Activated CD8-positive, alpha-beta memory T cell treated with anti-CD3 and anti-CD28 coated beads, Interleukin-2, amount 50 U/mL, for 4 hours (primary cell): Measurements from ENCODE around the gene ATP12A.

Source experiments
- DNase-seq: peaks from one replicate; pipeline ENCODE4 v3.0.0-alpha.2; 2020

ATP12A gene

DNA sequence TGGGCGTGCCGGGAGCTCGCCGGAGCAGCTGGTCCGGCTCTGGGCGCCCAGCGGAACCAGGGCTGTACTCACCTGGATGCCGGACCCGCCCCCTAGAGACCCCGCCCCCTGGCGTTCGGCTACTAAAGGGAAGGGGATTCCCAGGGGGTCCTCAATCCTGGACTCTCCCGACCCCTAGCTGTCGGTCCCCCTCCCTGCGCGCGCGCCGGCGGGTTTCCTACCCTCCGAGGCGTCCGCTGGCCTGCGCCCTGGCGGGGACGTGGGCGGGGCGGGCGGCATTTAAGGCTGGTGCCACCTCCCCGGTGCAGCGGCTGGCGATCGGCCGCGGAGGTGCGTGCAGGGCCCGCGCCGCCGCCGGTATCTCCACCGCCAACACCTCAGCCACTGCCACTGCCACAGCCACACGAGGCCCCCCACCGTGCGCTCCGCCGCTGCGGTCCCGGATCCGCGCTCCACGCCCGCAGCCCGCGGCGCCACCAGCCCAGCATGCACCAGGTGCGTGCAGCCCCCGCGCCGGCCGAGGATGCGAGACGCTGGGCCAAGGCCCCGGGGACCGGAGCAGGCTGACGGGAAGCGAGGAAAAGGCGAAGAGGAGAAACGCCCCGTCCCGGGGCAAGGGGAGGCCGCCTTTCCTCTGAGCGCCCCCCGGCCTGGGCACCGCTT, at the start of gene ATP12A:
Gene ATP12A (plus strand): TSS at position 151 of the 663 bp plus-strand sequence. CDS start 336 bp downstream, at position 487.
- peak; percentile 44 for DNase-seq

- DNase-seq: no peak
These were observed 49.2 kb upstream of the ATP12A start for GRCh38 chr13:24630851-24631620.

DNA sequence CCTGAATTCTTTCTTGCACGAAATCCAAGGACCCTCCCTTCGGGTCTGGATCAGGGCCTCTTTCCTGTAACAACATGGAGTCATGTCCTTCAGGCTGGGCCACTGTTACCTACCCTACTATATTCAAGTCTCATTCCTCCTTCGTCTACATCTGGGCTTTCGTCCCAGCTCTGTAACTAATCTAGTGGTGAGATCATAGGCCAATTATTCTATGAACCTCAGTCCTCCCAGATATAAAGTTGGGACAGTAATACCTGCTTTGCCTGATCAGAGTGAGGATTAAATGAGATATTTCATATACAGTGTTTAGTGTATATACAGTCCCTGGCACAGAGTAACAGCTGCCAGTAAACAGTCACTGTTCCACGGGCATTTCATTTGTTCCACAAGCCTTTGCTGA, 48.3 kb upstream of the ATP12A start:
- no peak for DNase-seq

- no peak for DNase-seq
These were observed 47.7 kb upstream of the ATP12A start for GRCh38 chr13:24632382-24633121.

DNA sequence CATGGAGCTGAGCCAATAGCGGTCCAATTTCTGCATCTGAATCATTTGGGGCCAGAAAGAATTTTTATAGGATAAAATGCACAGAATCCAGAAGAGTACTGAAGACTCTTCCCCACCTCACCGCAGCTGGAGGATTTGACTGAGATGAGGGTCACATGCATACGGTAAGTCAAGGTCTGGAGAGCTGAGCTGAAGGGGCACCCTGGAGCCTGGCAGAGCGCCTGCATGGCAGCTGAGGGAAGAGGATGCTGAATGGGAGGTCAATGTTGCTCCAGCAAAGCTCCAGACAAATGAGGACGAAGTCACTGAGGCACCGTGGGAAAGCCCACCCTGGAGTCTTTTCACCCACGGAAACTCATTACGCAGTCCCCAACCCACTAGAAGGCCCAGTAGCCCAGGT, 43.4 kb upstream of the ATP12A start:
- no peak for DNase-seq

DNA sequence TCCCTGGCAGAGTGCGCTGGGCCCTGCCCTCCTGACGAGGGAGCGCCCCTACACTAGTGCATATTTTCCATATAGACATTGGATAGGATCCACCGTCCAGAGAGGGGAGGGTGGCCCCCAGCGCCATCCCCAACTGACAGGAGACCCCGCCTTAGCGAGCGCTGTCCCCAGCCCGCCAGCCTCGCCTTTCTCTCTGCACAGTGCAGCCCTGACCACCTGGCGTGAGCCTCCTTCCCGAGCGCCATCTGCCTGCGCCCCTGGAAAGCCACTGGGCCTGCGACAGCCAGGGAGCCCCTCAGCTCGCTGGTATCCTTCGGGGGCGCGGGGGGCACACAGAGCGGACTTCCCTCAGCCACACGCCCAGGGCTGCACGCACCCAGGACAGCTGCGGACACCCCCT, 42.1 kb upstream of the ATP12A start:
- DNase-seq: no peak

GRCh38 chr13:24640752-24641151, 39.5 kb upstream of the ATP12A start:
- DNase-seq: no peak

DNA sequence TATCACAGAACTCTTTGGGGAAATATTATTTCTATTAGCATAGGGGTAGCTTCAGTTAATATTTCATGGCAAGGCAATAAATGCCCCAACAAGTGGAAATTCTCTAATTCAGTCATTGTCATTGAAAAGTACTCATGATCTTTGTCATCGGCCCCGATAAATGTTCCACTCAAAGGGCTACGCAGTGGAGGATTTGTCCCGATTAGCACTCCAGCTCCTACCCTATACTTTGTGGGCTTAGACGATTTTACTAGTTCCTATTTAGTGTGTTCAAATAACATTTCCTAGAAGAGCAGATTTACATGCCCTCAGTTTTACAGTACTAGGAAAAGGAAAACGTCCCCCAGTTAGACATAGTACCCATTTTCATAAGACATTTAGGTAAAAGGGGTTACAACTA, 38.0 kb upstream of the ATP12A start:
- no peak for DNase-seq

DNA sequence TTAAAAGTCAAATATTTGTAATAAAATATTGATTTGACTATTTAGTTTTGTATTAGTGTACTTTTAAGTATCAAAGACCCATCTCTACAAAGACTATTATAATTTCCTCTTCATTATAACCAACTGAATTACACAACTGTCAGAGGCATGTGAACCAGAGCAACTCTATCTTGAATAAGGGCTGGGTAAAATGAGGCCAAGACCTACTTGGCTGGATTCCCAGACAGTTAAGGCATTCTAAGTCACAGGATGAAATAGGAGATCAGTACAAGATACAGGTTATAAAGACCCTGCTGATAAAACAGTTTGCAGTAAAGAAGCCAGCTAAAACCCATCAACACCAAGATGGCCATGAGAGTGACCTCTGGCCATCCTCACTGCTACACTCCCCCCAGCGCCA, 36.2 kb upstream of the ATP12A start:
- DNase-seq: no peak

- DNase-seq: no peak
These were observed 31.9 kb upstream of the ATP12A start for GRCh38 chr13:24648271-24648670.

GRCh38 chr13:24648983-24649687, 31.1 kb upstream of the ATP12A start:
- no peak for DNase-seq

- no peak for DNase-seq
These were observed 30.5 kb upstream of the ATP12A start for GRCh38 chr13:24649688-24650043.

- DNase-seq: no peak
These were observed 30.0 kb upstream of the ATP12A start for GRCh38 chr13:24650161-24650560.

GRCh38 chr13:24651718-24652345, 28.4 kb upstream of the ATP12A start:
- DNase-seq: no peak

DNA sequence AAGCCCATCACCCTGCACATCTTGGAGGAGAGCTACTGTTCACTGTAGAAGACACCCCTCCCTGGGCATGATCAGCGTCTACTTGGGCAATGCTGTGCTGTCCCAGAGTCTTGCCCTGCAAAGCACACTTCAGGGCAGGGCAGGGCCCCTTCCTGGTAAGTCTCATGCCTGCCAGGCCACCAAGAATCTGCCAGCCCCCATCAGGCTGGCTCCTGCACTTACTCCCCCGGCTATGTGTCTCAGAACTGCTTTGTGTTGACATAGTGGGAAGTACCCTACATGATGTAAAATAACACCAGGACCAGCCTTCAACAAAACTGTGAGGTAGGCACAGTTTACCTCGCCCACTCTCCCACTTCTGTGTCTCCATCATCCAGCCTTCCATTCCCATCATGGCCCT, 27.8 kb upstream of the ATP12A start:
- DNase-seq: no peak

DNA sequence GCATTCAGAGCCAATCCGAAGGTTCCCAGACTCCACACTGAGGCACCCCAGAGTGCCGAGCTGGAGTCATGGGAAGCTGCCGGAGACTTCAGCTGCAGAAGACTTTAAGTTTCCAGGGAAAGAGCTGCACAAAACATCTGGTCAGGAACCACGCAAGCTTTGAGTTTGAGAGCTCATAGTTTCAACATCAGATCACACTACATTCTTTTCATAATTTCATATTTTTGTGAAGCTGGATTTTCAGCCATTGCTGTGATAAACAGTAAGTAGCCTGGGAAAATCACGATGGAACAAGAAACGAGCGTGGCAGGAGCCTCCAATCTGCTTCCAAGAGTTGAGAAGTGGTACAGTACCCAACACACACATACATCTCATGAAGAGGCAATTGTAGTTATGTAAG, 25.5 kb upstream of the ATP12A start:
- no peak for DNase-seq

GRCh38 chr13:24659239-24659638, 21.0 kb upstream of the ATP12A start:
- no peak for DNase-seq

DNA sequence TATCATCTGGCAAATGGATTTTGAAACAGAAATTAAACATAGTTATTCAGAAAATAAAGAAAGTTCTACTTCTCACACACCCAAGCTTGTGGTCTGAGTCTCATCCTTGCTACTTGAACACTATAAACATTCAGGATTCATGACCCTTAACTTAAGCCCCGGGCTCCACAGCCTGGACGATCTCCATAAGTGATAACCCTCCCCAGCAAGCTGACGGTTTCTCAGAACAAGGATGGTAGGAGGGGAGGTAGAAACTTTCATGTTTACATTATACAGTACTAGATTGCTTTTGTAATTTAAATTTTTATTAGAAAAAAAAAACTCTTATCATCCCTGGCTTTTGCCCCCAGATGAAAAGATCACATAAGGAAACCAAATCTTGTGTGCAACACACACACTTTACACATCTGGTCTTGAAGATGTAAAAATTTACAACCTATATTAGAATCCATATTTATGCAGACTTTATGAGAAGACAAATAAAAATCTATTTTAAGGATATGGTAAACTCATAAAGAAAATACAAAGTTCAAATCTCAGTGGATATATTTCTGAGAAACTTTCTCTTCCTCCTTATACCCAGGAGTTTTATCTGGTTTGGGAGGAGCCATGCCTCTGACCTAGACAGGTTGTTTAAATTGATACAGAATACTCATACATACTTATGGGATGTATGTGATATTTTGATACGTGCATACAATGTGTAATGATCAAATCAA, 20.0 kb upstream of the ATP12A start:
- no peak for DNase-seq

DNA sequence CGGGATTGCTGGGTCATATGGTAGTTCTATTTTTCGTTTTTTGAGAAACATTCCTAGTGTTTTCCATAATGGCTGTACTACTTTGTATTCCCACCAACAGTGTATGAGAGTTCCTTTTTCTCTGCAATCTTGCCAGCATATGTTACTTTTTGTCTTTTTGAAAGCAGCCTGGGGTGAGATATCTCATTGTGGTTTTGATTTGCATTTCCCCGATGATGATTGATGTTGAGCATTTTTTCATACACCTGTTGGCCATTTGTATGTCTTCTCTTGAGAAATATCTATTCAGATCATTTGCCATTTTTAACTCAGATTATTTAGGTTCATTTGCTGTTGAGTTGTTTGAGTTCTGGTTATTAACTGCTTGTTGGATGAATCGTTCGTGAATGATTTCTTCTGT, 18.5 kb upstream of the ATP12A start:
- no peak for DNase-seq

DNA sequence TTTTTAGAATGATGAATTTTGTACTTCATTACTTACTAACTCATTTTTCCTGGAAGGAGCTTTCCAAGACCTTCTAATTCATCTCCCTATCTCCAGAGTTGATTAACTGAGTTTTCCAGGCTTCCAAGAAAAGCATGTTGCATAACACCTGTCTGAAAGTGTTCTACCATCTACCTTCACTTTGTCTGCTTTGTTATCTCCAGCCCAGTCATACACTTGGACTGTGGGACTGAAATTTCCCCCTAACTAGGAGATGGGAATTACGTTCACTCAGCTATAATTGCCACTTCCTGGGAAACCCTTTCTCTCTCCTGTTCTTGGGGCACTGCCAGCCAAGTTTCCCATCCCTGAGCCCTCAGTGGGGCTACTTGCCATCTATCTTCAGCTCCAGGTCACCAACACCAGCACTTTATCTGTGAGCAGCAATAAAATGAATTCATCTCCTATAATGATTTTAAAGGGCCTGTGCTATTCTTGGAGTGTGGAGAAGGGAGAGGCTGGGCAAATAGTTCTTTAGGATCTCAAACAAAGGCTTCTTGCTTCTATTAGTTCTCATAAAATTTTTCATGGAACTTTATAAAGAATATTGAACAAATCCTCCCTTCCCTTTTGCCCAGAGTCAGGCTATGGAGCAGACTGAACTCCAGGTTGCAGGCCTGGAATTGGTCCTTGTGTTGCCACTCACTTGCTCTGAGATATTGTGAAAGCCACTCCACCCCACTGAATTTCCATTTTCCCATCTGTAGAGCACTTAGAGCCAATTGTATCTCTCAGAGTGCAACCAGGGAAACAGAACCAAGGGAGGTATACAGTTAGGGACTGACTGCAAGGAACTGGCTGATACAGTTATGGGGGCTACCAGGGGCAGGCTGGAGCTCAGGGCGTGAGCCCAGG, 17.8 kb upstream of the ATP12A start:
- DNase-seq: no peak

DNA sequence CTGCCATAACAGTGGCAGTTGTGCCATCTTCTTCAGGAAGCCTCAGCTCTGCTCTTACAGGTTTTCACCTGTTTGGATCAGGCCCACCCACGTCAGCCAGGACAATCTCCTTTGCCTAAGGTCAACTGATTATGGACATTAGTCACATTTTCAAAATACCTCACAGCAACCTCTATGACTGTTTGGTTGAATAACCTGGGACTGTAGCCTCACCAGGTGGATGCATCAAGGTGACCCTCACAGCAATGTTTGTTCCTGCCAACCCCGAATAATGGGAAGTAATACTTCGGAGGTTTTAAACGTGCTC, 17.2 kb upstream of the ATP12A start:
- DNase-seq: no peak
